Measurements from ENCODE around the gene LRP1B.

Gene LRP1B

GRCh38 chr2:141437521-141437920, 693.3 kb downstream of the LRP1B start:
- no peak for DNase-seq (ENCODE audit: low spot score)

GRCh38 chr2:141423124-141423523, 707.7 kb downstream of the LRP1B start:
- DNase-seq (ENCODE audit: low spot score), result no peak

DNA sequence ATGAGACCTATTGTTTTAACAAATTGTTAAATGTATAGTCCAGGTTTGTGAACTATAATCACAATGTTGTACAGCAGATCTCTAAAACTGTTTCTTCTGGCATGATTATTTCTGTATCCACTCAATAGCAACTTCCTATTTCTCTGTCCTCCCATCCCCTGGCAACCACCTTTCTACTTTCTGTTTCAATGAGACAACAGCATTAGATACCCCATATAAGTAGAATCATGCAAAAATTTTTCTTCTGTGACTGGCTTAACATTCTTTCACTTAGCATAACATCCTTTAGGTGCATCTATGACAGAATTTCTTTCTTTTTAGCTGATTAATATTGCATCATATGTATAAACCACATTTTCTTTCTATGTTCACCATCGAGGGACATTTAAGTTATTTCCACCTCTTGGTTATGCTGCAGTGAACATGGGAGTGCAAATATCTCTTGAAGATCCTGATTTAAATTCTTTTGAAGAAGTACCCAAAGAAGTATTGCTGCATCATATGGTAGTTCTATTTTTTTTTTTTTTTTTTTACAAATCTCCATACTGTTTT, 713.5 kb downstream of the LRP1B start:
- DNase-seq (ENCODE audit: low spot score), result no peak

DNA sequence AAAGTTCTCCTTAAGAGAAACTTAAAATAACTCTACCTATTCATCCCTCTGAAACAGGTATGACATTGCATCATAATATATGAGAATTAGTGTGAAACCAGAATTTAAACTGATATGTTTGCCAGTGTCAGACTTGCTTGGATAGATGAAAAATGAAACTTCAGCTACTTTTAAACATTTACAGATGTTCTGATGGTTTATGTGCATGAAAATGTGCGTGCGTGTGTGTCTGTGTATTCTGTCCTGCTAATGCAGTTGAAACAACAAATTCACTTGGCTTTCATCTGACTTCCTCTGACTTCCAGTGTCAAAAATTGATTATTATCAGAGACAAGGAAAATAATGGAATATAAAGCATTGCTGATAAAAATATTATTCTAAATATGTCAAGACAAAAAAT, 719.4 kb downstream of the LRP1B start:
- no peak for DNase-seq (ENCODE audit: low spot score)

DNA sequence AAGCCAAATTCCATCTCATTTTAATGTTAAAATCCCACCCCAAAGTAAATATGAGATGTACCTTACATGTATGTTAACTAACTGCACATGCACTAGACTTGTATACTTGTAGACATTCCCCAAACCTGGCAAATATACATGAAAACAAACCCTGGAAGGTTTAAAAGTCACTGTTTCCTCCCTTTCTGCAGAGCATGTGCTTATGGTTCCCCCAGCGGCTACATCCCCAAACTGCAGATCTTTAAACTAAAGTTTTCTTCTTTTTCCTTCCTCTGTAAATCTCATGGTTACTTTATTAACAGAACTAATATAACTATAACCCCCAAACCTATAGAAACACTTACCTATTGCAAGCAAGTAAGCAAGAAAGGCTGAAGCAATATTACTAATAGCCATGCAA, 731.5 kb downstream of the LRP1B start:
- no peak for DNase-seq (ENCODE audit: low spot score)

- no peak for DNase-seq (ENCODE audit: low spot score)
Measured at GRCh38 chr2:141393214-141393545, 737.6 kb downstream of the LRP1B start.

DNA sequence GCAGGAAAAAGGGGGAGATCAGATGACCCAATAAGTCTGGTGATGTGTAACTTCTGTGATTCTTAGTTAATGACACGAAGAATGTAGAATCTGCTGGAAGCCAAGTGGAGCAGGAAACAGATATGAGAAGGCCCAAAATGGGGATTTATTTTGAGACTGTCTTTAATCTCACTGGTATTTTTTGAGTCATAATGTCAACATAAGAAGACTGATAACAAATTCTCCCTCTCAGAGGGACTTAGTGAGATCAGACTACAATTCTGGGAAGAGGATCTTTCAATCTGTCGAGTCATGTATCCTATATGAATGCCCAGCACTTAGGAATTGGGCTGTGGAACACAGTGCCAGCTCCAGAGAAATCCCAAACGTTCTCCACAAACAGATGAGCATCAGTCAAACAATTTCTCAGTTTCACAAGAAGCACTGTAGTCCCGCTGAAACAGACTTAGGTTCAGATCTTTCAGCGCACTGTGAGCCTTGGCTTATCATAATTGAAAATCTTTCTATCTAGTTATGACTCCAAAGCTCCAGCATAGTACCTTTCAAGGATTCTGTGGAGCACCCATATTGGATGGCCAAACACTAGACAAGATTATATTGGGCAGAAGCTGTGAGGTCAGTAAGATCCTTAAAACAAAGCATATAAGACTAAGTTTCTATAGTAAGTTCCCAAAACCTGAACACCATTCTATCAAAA, 738.2 kb downstream of the LRP1B start:
- no peak for DNase-seq (ENCODE audit: low spot score)

- no peak for DNase-seq (ENCODE audit: low spot score)
Measured at GRCh38 chr2:141386168-141386567, 744.6 kb downstream of the LRP1B start.

GRCh38 chr2:141384676-141385075, 746.1 kb downstream of the LRP1B start:
- no peak for DNase-seq (ENCODE audit: low spot score)

DNA sequence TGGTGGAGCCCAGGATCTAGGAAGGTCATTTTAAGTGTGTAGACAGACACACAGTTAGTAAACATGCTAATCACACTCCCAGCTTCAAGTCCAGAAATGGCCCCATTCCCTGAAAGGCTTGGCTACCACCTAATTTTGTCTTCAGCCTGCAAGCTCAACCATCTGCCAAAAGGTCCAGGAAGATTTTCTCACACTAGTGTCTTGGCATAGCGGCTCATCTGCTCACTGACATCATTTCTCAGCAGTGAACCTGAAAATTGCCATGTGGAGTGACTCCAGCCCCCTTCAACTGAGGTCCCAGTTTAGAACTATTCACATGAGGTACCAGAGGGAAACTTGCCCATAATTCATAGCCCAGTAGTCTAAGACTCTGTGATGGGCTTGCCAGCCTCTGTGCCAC, 748.9 kb downstream of the LRP1B start:
- DNase-seq (ENCODE audit: low spot score), result no peak

- no peak for DNase-seq (ENCODE audit: low spot score)
Measured at GRCh38 chr2:141380008-141380979, 750.5 kb downstream of the LRP1B start.

DNA sequence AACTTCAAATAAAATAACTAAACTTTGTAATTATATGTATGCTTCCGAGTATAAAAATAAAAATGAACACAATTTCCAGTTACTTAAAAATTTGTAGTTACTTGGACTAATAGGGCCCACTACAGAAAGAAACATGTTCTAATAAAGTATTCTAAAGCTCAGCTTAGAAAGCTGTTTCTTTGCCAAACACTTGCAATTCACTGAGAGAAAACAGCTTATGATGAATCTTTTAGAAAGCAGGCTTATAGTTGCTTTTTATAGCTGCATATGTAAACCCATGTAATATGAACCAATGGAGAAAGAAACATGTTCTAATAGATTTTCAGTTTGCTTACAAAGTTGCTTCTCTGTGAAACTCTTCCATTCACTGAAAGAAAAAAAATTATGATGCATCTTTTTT, 766.0 kb downstream of the LRP1B start:
- DNase-seq (ENCODE audit: low spot score), result no peak

DNA sequence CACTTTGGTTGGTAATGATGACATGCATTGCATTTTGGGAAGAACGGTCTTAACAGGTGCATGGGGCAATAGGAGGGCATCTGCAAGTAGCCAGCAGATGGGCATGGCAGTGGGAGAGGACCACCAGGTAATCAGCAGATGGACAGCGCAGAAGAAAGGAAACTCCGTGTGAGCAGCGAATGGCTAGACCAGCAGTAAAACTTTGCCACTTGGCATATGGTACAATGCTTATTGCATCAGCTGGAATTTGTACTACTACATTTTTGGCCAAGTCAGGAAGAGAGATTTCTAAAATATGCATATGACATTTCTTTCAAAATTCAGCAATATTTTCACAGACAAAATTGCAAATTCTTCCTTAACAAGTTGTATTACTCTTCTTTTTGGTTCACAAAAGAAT, 768.5 kb downstream of the LRP1B start:
- no peak for DNase-seq (ENCODE audit: low spot score)

- no peak for DNase-seq (ENCODE audit: low spot score)
Measured at GRCh38 chr2:141348481-141348880, 782.3 kb downstream of the LRP1B start.

DNA sequence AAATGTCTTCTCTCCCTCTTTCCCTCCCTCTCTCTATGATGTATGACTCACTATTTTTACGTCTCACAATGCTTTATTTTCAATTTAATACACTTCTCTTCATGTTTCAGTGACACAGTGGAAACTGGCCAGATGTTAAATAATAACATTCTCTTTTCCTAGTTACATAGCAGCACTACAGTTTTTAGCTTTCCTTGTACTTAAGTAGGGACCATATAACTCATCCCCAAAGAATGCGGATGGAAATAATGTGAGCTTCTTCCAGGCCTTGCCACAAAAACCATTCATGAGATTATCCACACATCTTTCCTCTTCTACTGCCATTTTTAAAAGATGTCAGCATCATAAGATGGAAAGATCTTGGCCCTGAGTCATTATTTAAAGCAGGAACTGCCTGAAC, 789.4 kb downstream of the LRP1B start:
- DNase-seq (ENCODE audit: low spot score), result no peak

- no peak for DNase-seq (ENCODE audit: low spot score)
Measured at GRCh38 chr2:141331127-141331526, 799.7 kb downstream of the LRP1B start.

- DNase-seq (ENCODE audit: low spot score), result no peak
Measured at GRCh38 chr2:141329964-141330363, 800.9 kb downstream of the LRP1B start.

- no peak for DNase-seq (ENCODE audit: low spot score)
Measured at GRCh38 chr2:141323571-141323970, 807.2 kb downstream of the LRP1B start.

- no peak for DNase-seq (ENCODE audit: low spot score)
Measured at GRCh38 chr2:141317986-141318385, 812.8 kb downstream of the LRP1B start.

DNA sequence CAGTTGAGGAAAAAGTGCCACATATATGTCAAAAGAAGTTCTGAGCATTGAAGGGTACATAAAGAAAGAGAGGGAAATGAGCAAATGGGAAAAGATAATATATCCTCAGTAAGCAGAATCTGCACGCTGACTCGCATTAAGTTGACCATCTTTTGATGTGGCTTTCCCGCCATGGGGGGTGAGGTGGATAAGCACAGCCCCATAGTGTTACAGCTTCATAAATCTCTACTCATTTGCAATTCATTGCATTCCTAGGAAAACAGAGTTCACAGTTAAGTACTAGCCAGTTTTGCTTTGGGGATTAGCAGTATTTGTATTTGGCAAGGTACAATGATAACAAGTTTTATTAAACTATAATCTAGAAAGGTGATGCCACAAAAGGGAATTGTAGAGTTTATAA, 814.2 kb downstream of the LRP1B start:
- DNase-seq (ENCODE audit: low spot score), result no peak

DNA sequence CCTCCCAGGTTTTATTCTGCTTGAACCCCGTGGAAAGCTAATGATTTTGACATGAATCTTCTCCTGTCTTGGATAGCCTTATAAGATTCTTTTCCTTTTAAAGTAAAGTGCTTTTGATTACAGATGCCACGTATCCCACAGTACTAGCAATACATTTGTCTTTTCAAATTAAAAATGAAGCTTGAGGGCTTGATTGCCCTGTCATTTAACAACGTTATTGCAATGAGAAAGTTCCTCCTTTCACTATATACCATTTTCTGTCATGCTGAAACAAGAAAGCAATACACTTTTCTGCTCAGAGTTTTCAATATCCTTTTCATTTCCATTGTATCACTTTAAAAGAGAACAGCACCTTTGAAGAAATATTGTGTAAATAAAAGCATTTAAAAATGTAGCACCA, 814.7 kb downstream of the LRP1B start:
- DNase-seq (ENCODE audit: low spot score), result no peak

DNA sequence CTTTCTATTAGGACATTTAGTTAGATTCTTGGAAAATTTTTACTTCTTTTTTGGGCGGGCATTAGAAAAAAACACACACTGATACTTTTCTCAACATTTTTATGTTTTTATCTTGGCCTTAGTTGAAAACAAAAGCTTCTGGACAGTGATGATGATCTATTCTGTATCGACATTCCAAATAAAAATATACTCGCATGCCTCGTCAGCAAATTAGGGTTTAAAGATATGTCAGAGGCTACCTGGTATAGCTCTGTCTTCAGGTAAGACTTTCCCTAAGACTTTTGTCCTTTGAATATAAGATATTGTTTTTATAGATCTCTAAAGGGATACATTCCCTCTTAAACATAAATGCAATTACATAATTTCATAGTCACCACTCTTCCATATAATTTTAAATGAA, 816.8 kb downstream of the LRP1B start:
- no peak for DNase-seq (ENCODE audit: low spot score)

GRCh38 chr2:141311430-141311829, 819.4 kb downstream of the LRP1B start:
- DNase-seq (ENCODE audit: low spot score), result no peak

All from germinal center (tissue), 1 donor.